SK-N-SH treated with all-trans-retinoic acid at 6 μM for 48 hours (cell line): ENCODE measurements around the gene AP3B1.

Source experiments
- ARNTL ChIP-seq: fragments of 450-650 bp; formaldehyde crosslinking; IDR thresholded peaks from 2 replicates; pipeline ENCODE4 v1.5.0; 2020; ENCODE audit warnings: low read depth, mild to moderate bottlenecking, moderate library complexity, borderline replicate concordance
- GLIS3 ChIP-seq: fragments of 250-450 bp; sonication (Bioruptor Pico); IDR thresholded peaks from 2 replicates; pipeline ENCODE4 v1.5.0; 2020; ENCODE audit warnings: mild to moderate bottlenecking, moderate library complexity
- ISL1 ChIP-seq: fragments of 250-450 bp; sonication (Bioruptor Pico); IDR thresholded peaks from 2 replicates; pipeline ENCODE4 v2.1.2; 2022; ENCODE audit warnings: mild to moderate bottlenecking, moderate library complexity
- PATZ1 ChIP-seq: fragments of 250-450 bp; sonication (Bioruptor Pico); IDR thresholded peaks from 2 replicates; pipeline ENCODE4 v1.8.0; 2020; ENCODE audit warnings: mild to moderate bottlenecking, moderate library complexity, borderline replicate concordance
- RARB ChIP-seq: fragments of 250-450 bp; sonication (Bioruptor Pico); IDR thresholded peaks from 2 replicates; pipeline ENCODE4 v1.8.0; 2021; ENCODE audit warnings: mild to moderate bottlenecking, moderate library complexity
- SNAI2 ChIP-seq: fragments of 250-450 bp; sonication (Bioruptor Pico); IDR thresholded peaks from 2 replicates; pipeline ENCODE4 v1.5.0; 2020; ENCODE audit warnings: mild to moderate bottlenecking, moderate library complexity
- TOX ChIP-seq: fragments of 250-450 bp; sonication (Bioruptor Pico); IDR thresholded peaks from 2 replicates; pipeline ENCODE4 v1.8.0; 2021; ENCODE audit warnings: mild to moderate bottlenecking, moderate library complexity, borderline replicate concordance
- ZFP30 ChIP-seq: fragments of 450-650 bp; formaldehyde crosslinking; IDR thresholded peaks from 2 replicates; pipeline ENCODE4 v1.5.0; 2022; ENCODE audit warnings: mild to moderate bottlenecking, moderate library complexity
- ZNF565 ChIP-seq: fragments of 450-650 bp; formaldehyde crosslinking; conservative IDR thresholded peaks from 2 replicates; pipeline ENCODE4 v1.5.0; 2020; ENCODE audit warnings: low read depth, mild to moderate bottlenecking, moderate library complexity
- ZNF8 ChIP-seq: fragments of 450-650 bp; formaldehyde crosslinking; IDR thresholded peaks from 2 replicates; pipeline ENCODE4 v1.5.0; 2020; ENCODE audit warnings: mild to moderate bottlenecking, moderate library complexity
- TF ChIP-seq, protein P1 (sequence below): fragments of 250-450 bp; sonication (Bioruptor Pico); IDR thresholded peaks from 2 replicates; pipeline ENCODE4 v1.5.1; 2021; ENCODE audit warnings: mild to moderate bottlenecking, moderate library complexity
- TF ChIP-seq, protein P2 (sequence below): fragments of 250-450 bp; sonication (Bioruptor Pico); IDR thresholded peaks from 2 replicates; pipeline ENCODE4 v1.5.0; 2020; ENCODE audit warnings: mild to moderate bottlenecking, moderate library complexity
- TF ChIP-seq, protein P3 (sequence below): fragments of 250-450 bp; sonication (Bioruptor Pico); IDR thresholded peaks from 2 replicates; pipeline ENCODE4 v1.8.0; 2021; ENCODE audit warnings: low read depth, mild to moderate bottlenecking, moderate library complexity, borderline replicate concordance

DNA sequence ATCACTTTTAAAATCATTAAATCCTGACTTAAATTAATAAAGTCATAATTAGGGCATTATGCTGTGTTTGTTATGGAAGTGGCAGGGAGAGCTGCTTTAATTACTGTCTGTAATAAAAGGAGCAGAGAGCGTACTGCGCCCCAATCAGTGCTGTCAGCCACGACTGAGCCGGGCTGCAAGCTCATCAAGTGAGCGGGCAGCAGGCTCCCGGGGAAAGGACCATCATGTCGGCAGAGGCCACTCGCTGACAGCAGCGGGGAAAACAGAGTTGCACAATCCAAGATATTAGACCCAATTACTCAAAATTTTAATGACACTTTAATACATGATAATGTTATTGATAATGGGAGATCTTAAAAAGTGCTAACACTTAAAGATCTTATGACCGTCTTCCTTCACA, 181.6 kb downstream of the AP3B1 start:
- no peak for TF ChIP-seq PATZ1 (CRISPR knock-in tag)
- TF ChIP-seq RARB (CRISPR knock-in tag), result no peak
- TF ChIP-seq ZNF565 (CRISPR knock-in tag), result no peak
- TF ChIP-seq SNAI2, result no peak
- TF ChIP-seq, protein P1, sequence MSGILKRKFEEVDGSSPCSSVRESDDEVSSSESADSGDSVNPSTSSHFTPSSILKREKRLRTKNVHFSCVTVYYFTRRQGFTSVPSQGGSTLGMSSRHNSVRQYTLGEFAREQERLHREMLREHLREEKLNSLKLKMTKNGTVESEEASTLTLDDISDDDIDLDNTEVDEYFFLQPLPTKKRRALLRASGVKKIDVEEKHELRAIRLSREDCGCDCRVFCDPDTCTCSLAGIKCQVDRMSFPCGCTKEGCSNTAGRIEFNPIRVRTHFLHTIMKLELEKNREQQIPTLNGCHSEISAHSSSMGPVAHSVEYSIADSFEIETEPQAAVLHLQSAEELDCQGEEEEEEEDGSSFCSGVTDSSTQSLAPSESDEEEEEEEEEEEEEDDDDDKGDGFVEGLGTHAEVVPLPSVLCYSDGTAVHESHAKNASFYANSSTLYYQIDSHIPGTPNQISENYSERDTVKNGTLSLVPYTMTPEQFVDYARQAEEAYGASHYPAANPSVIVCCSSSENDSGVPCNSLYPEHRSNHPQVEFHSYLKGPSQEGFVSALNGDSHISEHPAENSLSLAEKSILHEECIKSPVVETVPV (CRISPR knock-in tag), result no peak
- no peak for TF ChIP-seq TOX
- no peak for TF ChIP-seq ZFP30 (CRISPR knock-in tag)
- TF ChIP-seq GLIS3 (CRISPR knock-in tag), result no peak
- no peak for TF ChIP-seq ZNF8 (CRISPR knock-in tag)
- no peak for TF ChIP-seq ARNTL (CRISPR knock-in tag)
- TF ChIP-seq, protein P2, sequence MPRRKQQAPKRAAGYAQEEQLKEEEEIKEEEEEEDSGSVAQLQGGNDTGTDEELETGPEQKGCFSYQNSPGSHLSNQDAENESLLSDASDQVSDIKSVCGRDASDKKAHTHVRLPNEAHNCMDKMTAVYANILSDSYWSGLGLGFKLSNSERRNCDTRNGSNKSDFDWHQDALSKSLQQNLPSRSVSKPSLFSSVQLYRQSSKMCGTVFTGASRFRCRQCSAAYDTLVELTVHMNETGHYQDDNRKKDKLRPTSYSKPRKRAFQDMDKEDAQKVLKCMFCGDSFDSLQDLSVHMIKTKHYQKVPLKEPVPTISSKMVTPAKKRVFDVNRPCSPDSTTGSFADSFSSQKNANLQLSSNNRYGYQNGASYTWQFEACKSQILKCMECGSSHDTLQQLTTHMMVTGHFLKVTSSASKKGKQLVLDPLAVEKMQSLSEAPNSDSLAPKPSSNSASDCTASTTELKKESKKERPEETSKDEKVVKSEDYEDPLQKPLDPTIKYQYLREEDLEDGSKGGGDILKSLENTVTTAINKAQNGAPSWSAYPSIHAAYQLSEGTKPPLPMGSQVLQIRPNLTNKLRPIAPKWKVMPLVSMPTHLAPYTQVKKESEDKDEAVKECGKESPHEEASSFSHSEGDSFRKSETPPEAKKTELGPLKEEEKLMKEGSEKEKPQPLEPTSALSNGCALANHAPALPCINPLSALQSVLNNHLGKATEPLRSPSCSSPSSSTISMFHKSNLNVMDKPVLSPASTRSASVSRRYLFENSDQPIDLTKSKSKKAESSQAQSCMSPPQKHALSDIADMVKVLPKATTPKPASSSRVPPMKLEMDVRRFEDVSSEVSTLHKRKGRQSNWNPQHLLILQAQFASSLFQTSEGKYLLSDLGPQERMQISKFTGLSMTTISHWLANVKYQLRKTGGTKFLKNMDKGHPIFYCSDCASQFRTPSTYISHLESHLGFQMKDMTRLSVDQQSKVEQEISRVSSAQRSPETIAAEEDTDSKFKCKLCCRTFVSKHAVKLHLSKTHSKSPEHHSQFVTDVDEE (CRISPR knock-in tag), result no peak
- TF ChIP-seq ISL1, result no peak
- TF ChIP-seq, protein P3, sequence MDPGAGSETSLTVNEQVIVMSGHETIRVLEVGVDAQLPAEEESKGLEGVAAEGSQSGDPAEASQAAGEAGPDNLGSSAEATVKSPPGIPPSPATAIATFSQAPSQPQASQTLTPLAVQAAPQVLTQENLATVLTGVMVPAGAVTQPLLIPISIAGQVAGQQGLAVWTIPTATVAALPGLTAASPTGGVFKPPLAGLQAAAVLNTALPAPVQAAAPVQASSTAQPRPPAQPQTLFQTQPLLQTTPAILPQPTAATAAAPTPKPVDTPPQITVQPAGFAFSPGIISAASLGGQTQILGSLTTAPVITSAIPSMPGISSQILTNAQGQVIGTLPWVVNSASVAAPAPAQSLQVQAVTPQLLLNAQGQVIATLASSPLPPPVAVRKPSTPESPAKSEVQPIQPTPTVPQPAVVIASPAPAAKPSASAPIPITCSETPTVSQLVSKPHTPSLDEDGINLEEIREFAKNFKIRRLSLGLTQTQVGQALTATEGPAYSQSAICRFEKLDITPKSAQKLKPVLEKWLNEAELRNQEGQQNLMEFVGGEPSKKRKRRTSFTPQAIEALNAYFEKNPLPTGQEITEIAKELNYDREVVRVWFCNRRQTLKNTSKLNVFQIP, result no peak
